MCF 10A (cell line): ENCODE data around the gene SH3BP2. TPM values are rescaled to one million over a fixed set of nuclear protein-coding genes. Genes with fewer than 3 reads are reported as not detected.

Source experiments
- BruUV-seq: library from RNA; stranded (reverse); fragments of 400-500 nt; replicated peaks from 2 replicates; lab custom pipeline; 2021; lab: Mats Ljungman, UMichigan
- CTCF ChIA-PET: fragments of 300-600 bp; sonication (Branson Sonifier 250); formaldehyde crosslinking; extraction: SDS; loops from one replicate; lab custom pipeline; 2021; ENCODE audit warnings: antibody characterized with exemption, inconsistent platforms; lab: Yijun Ruan, JAX
- POLR2A ChIA-PET: fragments of 300-600, 350-650 bp; sonication (Branson Sonifier 250); formaldehyde crosslinking; extraction: SDS; loops from one replicate; lab custom pipeline; 2020; ENCODE audit warnings: antibody characterized with exemption, inconsistent platforms; lab: Yijun Ruan, JAX
- DNase-seq: peaks from one replicate; pipeline ENCODE4 v3.0.0-alpha.2; 2018; ENCODE audit not compliant: unreplicated experiment
- H3K27ac Mint-ChIP-seq: one replicate; pipeline ENCODE4 v1.8.0; 2022; ENCODE audit warnings: mild to moderate bottlenecking, low read depth, mixed read lengths; ENCODE audit not compliant: unreplicated experiment
- H3K27me3 Mint-ChIP-seq: one replicate; pipeline ENCODE4 v1.8.0; 2022; ENCODE audit warnings: mixed read lengths; ENCODE audit not compliant: insufficient read depth, unreplicated experiment
- H3K36me3 Mint-ChIP-seq: one replicate; pipeline ENCODE4 v1.8.0; 2022; ENCODE audit warnings: mild to moderate bottlenecking, moderate library complexity, mixed read lengths; ENCODE audit not compliant: insufficient read depth, unreplicated experiment
- H3K4me1 Mint-ChIP-seq: one replicate; pipeline ENCODE4 v1.8.0; 2022; ENCODE audit warnings: mixed read lengths; ENCODE audit not compliant: insufficient read depth, unreplicated experiment
- H3K4me3 Mint-ChIP-seq: one replicate; pipeline ENCODE4 v1.8.0; 2022; ENCODE audit warnings: mild to moderate bottlenecking, moderate library complexity, mixed read lengths; ENCODE audit not compliant: unreplicated experiment
- H3K9me3 Mint-ChIP-seq: one replicate; pipeline ENCODE4 v1.8.0; 2022; ENCODE audit warnings: mixed read lengths; ENCODE audit not compliant: unreplicated experiment
- CTCF ChIP-seq: fragments of 200-600 bp; IDR thresholded peaks from one replicate; pipeline ENCODE4 v1.8.0; 2022; ENCODE audit warnings: antibody characterized with exemption, mild to moderate bottlenecking; ENCODE audit not compliant: unreplicated experiment
- intact Hi-C: fragments of 100-400 bp; cut with micrococcal nuclease; formaldehyde crosslinking; loops from 2 replicates; pipeline ENCODE4 v1.14.1; 2022
- total RNA-seq: library from RNA; stranded (reverse); gene quantifications from 2 replicates; pipeline ENCODE4 v1.2.3, GENCODE V29; 2022

Gene SH3BP2
- total RNA-seq, 1 experiment from 2014 or later = 57.9 TPM

DNA sequence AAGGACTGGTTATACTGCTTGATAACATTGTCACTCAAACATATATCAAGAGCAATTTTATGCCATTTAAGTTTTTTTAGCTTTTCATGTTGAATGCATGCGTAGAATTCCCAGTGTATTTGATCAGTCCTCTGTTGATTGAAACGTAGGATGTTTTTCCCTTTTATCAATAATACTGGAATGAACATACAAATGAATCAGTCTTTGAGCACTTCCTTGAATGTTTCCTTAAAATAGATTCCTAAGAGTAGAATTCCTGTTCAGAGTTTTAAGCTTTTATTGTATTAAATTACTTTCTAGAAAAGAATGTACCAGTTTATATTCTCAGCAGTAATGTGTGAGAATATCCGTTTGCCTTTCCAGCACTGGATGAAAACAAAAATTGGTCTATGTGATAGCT is 88.5 kb downstream of the SH3BP2 start:
- DNase-seq = no peak
- peaks cover 71% of the 10 kb centered on the region for H3K36me3 Mint-ChIP-seq
- ChIA-PET POLR2A (interaction anchor here (0.5 kb wide), 1 partner anchor 157 kb away, joined by 3 read pairs; no protein-coding TSS in a partner anchor), CTCF (no interaction called here)
- no peaks in the 10 kb centered on the region for H3K9me3 Mint-ChIP-seq
- H3K4me3 Mint-ChIP-seq = no peak overlapping the region
- H3K27me3 Mint-ChIP-seq = no peaks in the 10 kb centered on the region
- peaks cover 6% of the 10 kb centered on the region for H3K4me1 Mint-ChIP-seq
- H3K27ac Mint-ChIP-seq = no peak overlapping the region
- BruUV-seq = no TSS peak
- intact Hi-C loops = no loop called here
- TF ChIP-seq CTCF = no peak

DNA sequence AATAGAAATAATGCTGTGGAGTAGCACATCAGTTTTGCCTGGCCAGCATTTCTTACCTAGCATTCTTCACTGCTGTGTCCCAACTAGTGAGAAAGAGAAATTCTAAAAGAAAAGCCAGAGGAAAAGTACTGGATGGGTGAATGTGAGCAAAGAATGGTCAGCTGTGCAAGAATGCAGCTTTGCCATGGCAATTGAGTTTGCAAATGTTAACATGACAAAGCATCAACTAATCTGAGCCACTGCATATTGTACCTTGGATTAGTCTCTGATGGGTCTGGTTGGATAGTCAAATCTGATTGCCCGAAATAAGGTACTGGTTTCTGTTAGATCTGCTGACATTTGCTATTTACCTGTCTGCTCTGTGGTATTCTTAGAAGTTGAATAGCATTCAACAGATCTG is 89.5 kb downstream of the SH3BP2 start:
- Mint-ChIP-seq H3K27me3 (no peaks in the 10 kb centered on the region), H3K4me1 (peaks cover 6% of the 10 kb centered on the region), H3K36me3 (peaks cover 67% of the 10 kb centered on the region), H3K9me3 (no peaks in the 10 kb centered on the region), H3K27ac (no peak overlapping the region), H3K4me3 (no peak overlapping the region)
- BruUV-seq = no TSS peak
- TF ChIP-seq CTCF = no peak
- ChIA-PET POLR2A (interaction anchor here (0.7 kb wide), 1 partner anchor 233 kb away, joined by 3 read pairs; no protein-coding TSS in a partner anchor), CTCF (interaction anchor here (0.6 kb wide), 1 partner anchor 417 kb away, joined by 3 read pairs; no protein-coding TSS in a partner anchor)
- intact Hi-C loops = no loop called here
- no peak for DNase-seq

DNA sequence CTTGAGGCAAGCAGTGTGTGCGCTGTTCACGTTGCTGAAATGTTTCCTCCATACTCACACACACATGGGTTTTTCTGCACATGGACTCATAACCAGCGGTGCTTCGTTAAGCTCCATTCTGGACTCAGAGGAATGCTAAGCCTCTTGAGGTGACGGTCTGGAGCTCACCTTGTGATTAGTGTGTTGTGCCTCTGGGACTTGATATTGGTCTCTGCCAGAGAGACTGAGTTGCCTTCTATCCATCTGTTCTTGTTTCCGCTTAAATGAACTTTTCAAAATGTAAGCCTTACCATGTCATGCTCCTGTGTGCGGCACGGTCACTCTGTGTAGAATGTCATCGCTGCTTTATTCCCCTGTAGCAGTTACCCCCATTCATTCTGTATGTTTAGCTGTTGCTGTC is 93.3 kb downstream of the SH3BP2 start:
- H3K27me3 Mint-ChIP-seq = no peaks in the 10 kb centered on the region
- TF ChIP-seq CTCF = no peak
- intact Hi-C loops = no loop called here
- ChIA-PET CTCF (interaction anchor here (1.0 kb wide), 1 partner anchor 28 kb away, joined by 4 read pairs; no protein-coding TSS in a partner anchor), POLR2A (interaction anchor here (1.0 kb wide), 1 partner anchor 123 kb away, joined by 3 read pairs; no protein-coding TSS in a partner anchor)
- H3K36me3 Mint-ChIP-seq = peaks cover 63% of the 10 kb centered on the region
- H3K9me3 Mint-ChIP-seq = no peaks in the 10 kb centered on the region
- BruUV-seq = no TSS peak
- H3K4me1 Mint-ChIP-seq = no peaks in the 10 kb centered on the region
- no peak for DNase-seq
- no peak overlapping the region for H3K4me3 Mint-ChIP-seq
- no peak overlapping the region for H3K27ac Mint-ChIP-seq

DNA sequence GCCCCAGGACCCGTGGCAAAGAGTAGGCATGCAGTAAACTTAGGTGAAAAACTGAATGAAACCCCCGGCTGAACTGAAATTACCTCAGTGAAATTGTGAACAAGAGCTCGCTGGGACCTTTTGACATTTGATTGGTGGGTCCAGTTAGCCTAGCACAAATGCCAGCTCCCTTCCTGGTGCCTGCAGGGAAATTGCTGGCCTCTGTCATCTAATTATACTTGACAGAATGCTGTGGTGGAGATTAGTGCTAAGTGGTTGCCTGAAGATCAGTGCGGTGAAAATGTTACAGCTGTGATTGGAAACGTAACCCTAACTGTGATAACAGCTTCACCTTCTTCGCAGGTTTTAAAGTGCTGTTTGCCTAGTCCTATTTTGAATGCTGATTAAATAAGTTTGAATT is 93.7 kb downstream of the SH3BP2 start:
- no TSS peak for BruUV-seq
- ChIA-PET POLR2A (interaction anchor here (1.0 kb wide), 1 partner anchor 124 kb away, joined by 3 read pairs; no protein-coding TSS in a partner anchor), CTCF (interaction anchor here (1.0 kb wide), 1 partner anchor 28 kb away, joined by 4 read pairs; no protein-coding TSS in a partner anchor)
- Mint-ChIP-seq H3K4me3 (no peak overlapping the region), H3K4me1 (no peaks in the 10 kb centered on the region), H3K9me3 (no peaks in the 10 kb centered on the region), H3K27me3 (no peaks in the 10 kb centered on the region), H3K27ac (no peak overlapping the region), H3K36me3 (peaks cover 63% of the 10 kb centered on the region)
- TF ChIP-seq CTCF = no peak
- no peak for DNase-seq
- intact Hi-C loops = no loop called here
